SK-N-SH (cell line): Measurements from ENCODE around the gene EXOC2.

Experiments
- ELF1 ChIP-seq: IDR thresholded peaks from 2 replicates; pipeline ENCODE4 v1.4.0; 2012
- GABPA ChIP-seq: IDR thresholded peaks from 2 replicates; pipeline ENCODE4 v1.4.0; 2012; ENCODE audit warnings: low read depth, mild to moderate bottlenecking
- NFIC ChIP-seq: IDR thresholded peaks from 2 replicates; pipeline ENCODE4 v1.4.0; 2012; ENCODE audit warnings: borderline replicate concordance
- RXRA ChIP-seq: IDR thresholded peaks from 2 replicates; pipeline ENCODE4 v1.4.0; 2012; ENCODE audit warnings: low read depth, mild to moderate bottlenecking, borderline replicate concordance
- SIN3A ChIP-seq: IDR thresholded peaks from 2 replicates; pipeline ENCODE4 v1.6.1; 2012; ENCODE audit warnings: low read depth, mild to moderate bottlenecking, low read length, moderate library complexity, borderline replicate concordance
- TF ChIP-seq, protein P1 (sequence below): fragments of 200-600 bp; sonication (generic); IDR thresholded peaks from 2 replicates; pipeline ENCODE4 v1.6.1; 2017; ENCODE audit warnings: antibody characterized with exemption, mild to moderate bottlenecking, moderate library complexity

DNA sequence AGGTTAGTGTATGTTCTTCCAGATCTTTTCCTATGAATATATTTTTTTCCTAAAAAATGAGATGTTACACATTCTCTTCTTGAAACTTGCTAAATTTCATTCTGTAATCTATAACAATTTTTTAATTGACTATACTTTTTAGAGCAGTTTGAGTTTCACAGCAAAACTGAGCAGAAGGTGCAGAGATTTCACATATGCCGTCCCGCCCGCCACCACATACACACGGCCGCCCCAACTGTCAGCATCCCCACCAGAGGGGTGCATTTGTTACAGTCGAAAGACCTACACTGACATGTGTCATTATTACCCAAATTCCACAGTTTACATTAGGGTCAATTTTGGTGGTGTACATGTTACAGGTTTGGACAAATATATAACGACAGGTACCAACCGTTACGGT lies 184.9 kb downstream of the EXOC2 start:
- TF ChIP-seq, protein P1, sequence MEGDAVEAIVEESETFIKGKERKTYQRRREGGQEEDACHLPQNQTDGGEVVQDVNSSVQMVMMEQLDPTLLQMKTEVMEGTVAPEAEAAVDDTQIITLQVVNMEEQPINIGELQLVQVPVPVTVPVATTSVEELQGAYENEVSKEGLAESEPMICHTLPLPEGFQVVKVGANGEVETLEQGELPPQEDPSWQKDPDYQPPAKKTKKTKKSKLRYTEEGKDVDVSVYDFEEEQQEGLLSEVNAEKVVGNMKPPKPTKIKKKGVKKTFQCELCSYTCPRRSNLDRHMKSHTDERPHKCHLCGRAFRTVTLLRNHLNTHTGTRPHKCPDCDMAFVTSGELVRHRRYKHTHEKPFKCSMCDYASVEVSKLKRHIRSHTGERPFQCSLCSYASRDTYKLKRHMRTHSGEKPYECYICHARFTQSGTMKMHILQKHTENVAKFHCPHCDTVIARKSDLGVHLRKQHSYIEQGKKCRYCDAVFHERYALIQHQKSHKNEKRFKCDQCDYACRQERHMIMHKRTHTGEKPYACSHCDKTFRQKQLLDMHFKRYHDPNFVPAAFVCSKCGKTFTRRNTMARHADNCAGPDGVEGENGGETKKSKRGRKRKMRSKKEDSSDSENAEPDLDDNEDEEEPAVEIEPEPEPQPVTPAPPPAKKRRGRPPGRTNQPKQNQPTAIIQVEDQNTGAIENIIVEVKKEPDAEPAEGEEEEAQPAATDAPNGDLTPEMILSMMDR = no peak
- TF ChIP-seq RXRA = no peak
- TF ChIP-seq SIN3A = no peak
- TF ChIP-seq ELF1 = no peak
- TF ChIP-seq GABPA = no peak
- no peak for TF ChIP-seq NFIC
